Measurements from ENCODE around the gene CITED4. TPM values are rescaled to one million over a fixed set of nuclear protein-coding genes. Genes with fewer than 3 reads are reported as not detected.

CITED4 gene
- total and polyA plus RNA-seq, 9 of the 15 experiments (the other 6 are each of a cell fraction or from before 2014, with no cell fraction given): 0.11 to 1.2 (median 0.17) TPM; not detected in 2

GRCh38 chr1:40820911-40821693, 41.1 kb downstream of the CITED4 start (continued):
- TF ChIP-seq ZNF184 (CRISPR knock-in tag; IDR thresholded peaks at IDR 0.05): no peak
- TF ChIP-seq TSHZ1 (CRISPR knock-in tag; IDR thresholded peaks at IDR 0.05): no peak
- 0 out of 2 replicates have a peak, but pooled peaks have one; percentile 42 for TF ChIP-seq DNMT1 (IDR thresholded peaks at IDR 0.05)
- TF ChIP-seq ZNF174 (CRISPR knock-in tag; IDR thresholded peaks at IDR 0.05): no peak
- 0 out of 2 replicates have a peak, but pooled peaks have one; percentile 31 for TF ChIP-seq ZNF41 (CRISPR knock-in tag; conservative IDR thresholded peaks at IDR 0.05)
- no peak for TF ChIP-seq KLF10 (CRISPR knock-in tag; IDR thresholded peaks at IDR 0.05)
- TF ChIP-seq PTBP1 (IDR thresholded peaks at IDR 0.05; ENCODE audit: low read depth, low read length): no peak
- no peak for TF ChIP-seq ZNF57 (CRISPR knock-in tag; IDR thresholded peaks at IDR 0.05)
- no peak for TF ChIP-seq POLR3G (IDR thresholded peaks at IDR 0.05; ENCODE audit: extremely low read depth, insufficient read length, insufficient replicate concordance)
- no peak for TF ChIP-seq SIN3B (IDR thresholded peaks at IDR 0.05; ENCODE audit: low read depth)
- TF ChIP-seq FOXP4 (CRISPR knock-in tag; IDR thresholded peaks at IDR 0.05; ENCODE audit: borderline replicate concordance): no peak
- TF ChIP-seq SMARCE1 (IDR thresholded peaks at IDR 0.05): peak; percentile 100
- TF ChIP-seq THAP12 (CRISPR knock-in tag; IDR thresholded peaks at IDR 0.05): no peak
- no peak for TF ChIP-seq ILF3 (IDR thresholded peaks at IDR 0.05; ENCODE audit: borderline replicate concordance)
- TF ChIP-seq ZBTB11 (CRISPR knock-in tag; IDR thresholded peaks at IDR 0.05): peak in 1 of 3 experiments; percentile 83; a peak in 2 of 6 replicates
- TF ChIP-seq C11orf30 (IDR thresholded peaks at IDR 0.05; ENCODE audit: low read depth): no peak

All from K562 (cell line).